Thyroid gland (tissue), 4 donors: ENCODE data around the gene DAB2IP. TPM values are rescaled to one million over a fixed set of nuclear protein-coding genes. Genes with fewer than 3 reads are reported as not detected.

ENCODE experiments used
- DNase-seq, 2 donors: peaks; one replicate each; pipeline ENCODE4 v3.0.0-alpha.2; 2019
- H3K27ac ChIP-seq, 3 donors: fragments of 200-600 bp; sonication (generic); 1 replicate in 2 of 3; 2 replicates in 1 of 3; pipeline ENCODE4 v1.5.1; 2016 to 2019; ENCODE audit warnings: mild to moderate bottlenecking in 1 of 3, moderate library complexity in 1 of 3
- H3K27me3 ChIP-seq: fragments of 200-600 bp; sonication (generic); one replicate; pipeline ENCODE4 v1.5.1; 2019
- H3K36me3 ChIP-seq, 2 donors: fragments of 200-600 bp; sonication (generic); one replicate each; pipeline ENCODE4 v1.5.1; 2016 to 2019
- H3K4me1 ChIP-seq, 2 donors: fragments of 200-600 bp; sonication (generic); one replicate each; pipeline ENCODE4 v1.5.1; 2017 to 2019
- H3K4me3 ChIP-seq, 3 donors: fragments of 200-600 bp; sonication (generic); replicated peaks in 1 of 3; 1 replicate in 2 of 3; 2 replicates in 1 of 3; pipeline ENCODE4 v1.5.1; 2016; ENCODE audit warnings: mild to moderate bottlenecking in 1 of 3
- H3K9me3 ChIP-seq: fragments of 200-600 bp; sonication (generic); one replicate; pipeline ENCODE4 v1.5.1; 2017
- CTCF ChIP-seq, 6 experiments: fragments of 200-600 bp in 3 of 6; fragments of 450-650 bp in 3 of 6; sonication (generic) in 3 of 6; IDR thresholded peaks; one replicate each; pipeline ENCODE4 v1.5.1; 2016 to 2019; ENCODE audit warnings: antibody characterized with exemption in 6 of 6, mild to moderate bottlenecking in 2 of 6, inconsistent platforms in 1 of 6, moderate library complexity in 1 of 6
- POLR2A ChIP-seq, 2 donors: fragments of 450-650 bp; IDR thresholded peaks; one replicate each; pipeline ENCODE4 v1.6.1; 2017; ENCODE audit warnings: antibody characterized with exemption in 2 of 2, mild to moderate bottlenecking in 2 of 2, moderate library complexity in 1 of 2
- WGBS, 2 donors: methylation state at CpG; one replicate each; pipeline ENCODE4 v1.1.5; 2017; 5-methylcytosine and 5-hydroxymethylcytosine counted together
- intact Hi-C: fragments of 100-400 bp; cut with DNase I; formaldehyde crosslinking; loops from one replicate; pipeline ENCODE4 v1.15.1; 2023
- total RNA-seq, 4 donors: library from RNA; depleted of rRNA; stranded (reverse); fragments of >200 nt; gene quantifications; one replicate each; pipeline ENCODE4 v1.2.3, GENCODE V29; 2016

The DAB2IP gene
- total RNA-seq, 4 donors from 2014 or later, result 26.0 to 48.5 (median 38.2) TPM

GRCh38 chr9:121770415-121771273, 119.2 kb downstream of the DAB2IP start:
- 82 to 90% methylated on average over 6 to 10 of the region's 10 CpGs for WGBS, 2 donors
- peak in 1 of 2 donors; percentile 1 for DNase-seq
- intact Hi-C loops, result no loop called here
- TF ChIP-seq CTCF (IDR thresholded peaks at IDR 0.05) (no peak), POLR2A (IDR thresholded peaks at IDR 0.05) (no peak)
- Histone ChIP-seq H3K36me3 (peaks cover 44 to 50% of the 10 kb centered on the region in 2 donors), H3K4me1 (peaks cover 12 to 19% of the 10 kb centered on the region in 2 donors), H3K27ac (no peak overlapping the region), H3K9me3 (no peaks in the 10 kb centered on the region), H3K4me3 (no peak overlapping the region), H3K27me3 (no peaks in the 10 kb centered on the region)

GRCh38 chr9:121771418-121771817, 120.0 kb downstream of the DAB2IP start:
- no peak overlapping the region for H3K4me3 ChIP-seq
- TF ChIP-seq CTCF (IDR thresholded peaks at IDR 0.05) (no peak), POLR2A (IDR thresholded peaks at IDR 0.05) (no peak)
- H3K4me1 ChIP-seq, result peaks cover 12 to 19% of the 10 kb centered on the region in 2 donors
- H3K36me3 ChIP-seq, result peaks cover 51 to 52% of the 10 kb centered on the region in 2 donors
- intact Hi-C loops, result no loop called here
- no peaks in the 10 kb centered on the region for H3K9me3 ChIP-seq
- H3K27me3 ChIP-seq, result no peaks in the 10 kb centered on the region
- no peak overlapping the region for H3K27ac ChIP-seq
- 63 to 67% methylated on average over 5 of the region's 5 CpGs for WGBS, 2 donors
- peak; percentile 22 to 47 for DNase-seq

- Histone ChIP-seq H3K4me3 (no peak overlapping the region), H3K9me3 (no peaks in the 10 kb centered on the region), H3K27me3 (no peaks in the 10 kb centered on the region), H3K36me3 (peaks cover 52 to 54% of the 10 kb centered on the region in 2 donors), H3K4me1 (peaks cover 12 to 19% of the 10 kb centered on the region in 2 donors), H3K27ac (no peak overlapping the region)
- DNase-seq, result peak in 1 of 2 donors; percentile 0
- TF ChIP-seq POLR2A (IDR thresholded peaks at IDR 0.05) (no peak), CTCF (IDR thresholded peaks at IDR 0.05) (no peak)
- intact Hi-C loops, result no loop called here
- WGBS, 2 donors, result 92 to 94% methylated on average over 16 of the region's 16 CpGs
These were observed 120.6 kb downstream of the DAB2IP start for GRCh38 chr9:121771851-121772599.

- H3K27me3 ChIP-seq, result no peaks in the 10 kb centered on the region
- no peak overlapping the region for H3K4me3 ChIP-seq
- no peaks in the 10 kb centered on the region for H3K9me3 ChIP-seq
- intact Hi-C loops, result no loop called here
- H3K4me1 ChIP-seq, result peaks cover 12 to 19% of the 10 kb centered on the region in 2 donors
- H3K36me3 ChIP-seq, result peaks cover 54 to 55% of the 10 kb centered on the region in 2 donors
- H3K27ac ChIP-seq, result no peak overlapping the region
- 79 to 94% methylated on average over 14 to 24 of the region's 45 CpGs for WGBS, 2 donors
- TF ChIP-seq CTCF (IDR thresholded peaks at IDR 0.05) (no peak), POLR2A (IDR thresholded peaks at IDR 0.05) (no peak)
- DNase-seq, result peak; percentile 39 to 73
These were observed 121.3 kb downstream of the DAB2IP start for GRCh38 chr9:121772600-121773285.
